CD4-positive, alpha-beta T cell (primary cell): ENCODE measurements around the gene TADA3. TPM values are rescaled to one million over a fixed set of nuclear protein-coding genes. Genes with fewer than 3 reads are reported as not detected.

Experiments
- ATAC-seq: fragments of 200-7000 bp; cut with Tn5 transposase; one replicate; pipeline ENCODE4 v1.10.0; 2022; ENCODE audit warnings: mild to moderate bottlenecking; ENCODE audit not compliant: poor library complexity
- CTCF ChIA-PET: fragments of 350-600 bp; sonication (Branson Sonifier 250); formaldehyde crosslinking; loops from one replicate; lab custom pipeline; 2021; ENCODE audit warnings: antibody characterized with exemption, inconsistent platforms; lab: Charles Lee
- POLR2A ChIA-PET: fragments of 350-600 bp; sonication (Branson Sonifier 250); formaldehyde crosslinking; loops from one replicate; lab custom pipeline; 2021; ENCODE audit warnings: antibody characterized with exemption, inconsistent platforms; lab: Charles Lee
- DNase-seq, 14 experiments: peaks; one replicate each; pipeline ENCODE4 v3.0.0-alpha.2; 2013 to 2020; ENCODE audit warnings: mixed read lengths in 2 of 14
- H3K27ac ChIP-seq, 2 donors: one replicate each; pipeline versions ENCODE4 v1.5.1 to v1.7.0; 2013; ENCODE audit warnings: low read length in 2 of 2, low read depth in 1 of 2, mild to moderate bottlenecking in 1 of 2
- H3K27me3 ChIP-seq, 2 experiments: 1 replicate in 1 of 2; 2 replicates in 1 of 2; pipeline versions ENCODE4 v1.6.1 to v1.7.0; 2013; ENCODE audit warnings: low read length in 2 of 2, control low read depth in 1 of 2, mild to moderate bottlenecking in 1 of 2, moderate library complexity in 1 of 2; ENCODE audit not compliant: insufficient read depth in 2 of 2, control insufficient read depth in 1 of 2
- H3K36me3 ChIP-seq: one replicate; pipeline ENCODE4 v1.6.1; 2013; ENCODE audit warnings: low read length, control low read depth; ENCODE audit not compliant: insufficient read depth
- H3K4me1 ChIP-seq: one replicate; pipeline ENCODE4 v1.6.1; 2013; ENCODE audit warnings: low read length, control low read depth; ENCODE audit not compliant: insufficient read depth
- H3K4me3 ChIP-seq: one replicate; pipeline ENCODE4 v1.5.1; 2013; ENCODE audit warnings: mild to moderate bottlenecking, low read length, moderate library complexity
- H3K9me3 ChIP-seq, 2 experiments: 1 replicate in 1 of 2; 2 replicates in 1 of 2; pipeline versions ENCODE4 v1.6.1 to v1.7.0; 2013; ENCODE audit warnings: low read length in 2 of 2, mild to moderate bottlenecking in 2 of 2, control low read depth in 1 of 2, moderate library complexity in 1 of 2; ENCODE audit not compliant: control insufficient read depth in 1 of 2, insufficient read depth in 1 of 2
- H3K27ac Mint-ChIP-seq: one replicate; pipeline ENCODE4 v1.8.0; 2020; ENCODE audit warnings: mixed read lengths
- H3K27me3 Mint-ChIP-seq: one replicate; pipeline ENCODE4 v1.8.0; 2021; ENCODE audit warnings: mixed read lengths
- H3K36me3 Mint-ChIP-seq: one replicate; pipeline ENCODE4 v1.8.0; 2021; ENCODE audit warnings: low read depth, mixed read lengths
- H3K4me1 Mint-ChIP-seq: one replicate; pipeline ENCODE4 v1.8.0; 2021; ENCODE audit warnings: low read depth, mixed read lengths
- H3K4me3 Mint-ChIP-seq: one replicate; pipeline ENCODE4 v1.8.0; 2020; ENCODE audit warnings: mild to moderate bottlenecking, mixed read lengths
- H3K9me3 Mint-ChIP-seq: one replicate; pipeline ENCODE4 v1.8.0; 2020; ENCODE audit warnings: mixed read lengths
- CTCF ChIP-seq: fragments of 200-600 bp; IDR thresholded peaks from one replicate; pipeline ENCODE4 v1.8.0; 2022; ENCODE audit warnings: antibody characterized with exemption, mild to moderate bottlenecking
- intact Hi-C, 2 experiments: fragments of 100-400 bp; cut with DNase I in 1 of 2; cut with micrococcal nuclease in 1 of 2; formaldehyde crosslinking; loops; one replicate each; pipeline versions ENCODE4 v1.15.1 to v1.9.0; 2023 to 2025; cut with DNase I, micrococcal nuclease
- total RNA-seq, 174 experiments: library from RNA in 2 of 174; stranded (reverse) in 2 of 174; gene quantifications; one replicate each; pipeline ENCODE4 v1.2.3 and lab custom pipeline; 2021 to 2026

The TADA3 gene
- total RNA-seq, 2 experiments from 2014 or later = 14.7 to 16.5 TPM

DNA sequence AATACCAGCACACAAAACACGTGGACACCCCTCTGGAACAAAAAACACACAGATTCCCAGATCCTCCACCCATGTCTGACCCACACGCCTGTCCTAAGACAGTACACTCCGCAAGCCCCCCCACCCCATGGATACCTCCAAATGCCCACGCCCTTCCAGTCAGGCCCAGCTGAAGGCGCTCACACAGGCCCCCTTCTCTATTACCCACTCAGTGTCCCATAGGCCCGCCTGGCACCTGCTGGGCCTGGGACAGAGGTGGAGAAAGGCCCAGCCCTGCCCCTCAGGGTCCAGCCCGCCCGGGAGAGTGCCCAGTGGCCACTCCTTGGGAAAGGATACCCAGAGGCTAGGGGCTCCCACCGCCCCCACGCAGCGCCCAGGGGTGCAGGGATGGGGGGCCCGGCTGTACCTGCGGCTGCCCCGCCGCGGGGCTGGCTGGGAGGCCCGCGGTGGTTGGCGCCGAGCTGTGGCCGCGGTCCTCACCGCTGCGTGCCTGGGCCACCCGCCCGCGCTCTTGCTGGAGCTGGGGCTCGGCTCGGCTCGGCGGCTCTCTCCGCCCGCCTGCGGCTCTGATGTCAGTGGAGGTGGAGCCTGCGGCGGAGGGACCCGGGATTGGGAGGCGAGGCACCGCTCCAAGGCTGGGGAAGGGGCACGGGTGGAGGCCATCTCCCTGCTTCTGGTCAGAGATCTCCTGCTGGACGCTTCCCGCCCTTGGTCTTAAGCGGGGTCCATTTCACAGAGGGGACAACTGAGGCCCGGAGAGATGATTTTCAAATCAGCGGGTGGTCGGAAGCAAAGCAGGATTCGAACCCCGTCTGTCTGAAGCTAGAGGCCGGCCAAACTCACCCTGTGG, 22.6 kb downstream of the TADA3 start, which contains the start of gene CAMK1:
Gene CAMK1 (minus strand): TSS at position 522 of the 850 bp plus-strand sequence. CDS start 2,198 bp downstream, outside the sequence.
- H3K27me3 Mint-ChIP-seq = no peaks in the 10 kb centered on the region
- H3K36me3 Mint-ChIP-seq = no peaks in the 10 kb centered on the region
- Histone ChIP-seq H3K4me1 (peaks cover 29% of the 10 kb centered on the region), H3K27ac (no peak within 1 kb of the TSS), H3K9me3 (no peaks in the 10 kb centered on the region), H3K27me3 (no peaks in the 10 kb centered on the region), H3K36me3 (no peaks in the 10 kb centered on the region), H3K4me3 (peak within 1 kb of the TSS; percentile 53)
- DNase-seq (peak; percentile 28 to 71 (median 48)), ATAC-seq (peak; percentile 97)
- TF ChIP-seq CTCF = no peak
- peaks cover 18% of the 10 kb centered on the region for H3K4me1 Mint-ChIP-seq
- intact Hi-C loops = loop anchor here in 1 of 2 experiments (1.0 kb wide), 1 partner anchor 9 kb away; no protein-coding TSS in a partner anchor
- peak within 1 kb of the TSS; percentile 16 for H3K27ac Mint-ChIP-seq
- CTCF ChIA-PET = no interaction called here
- POLR2A ChIA-PET = interaction anchor here (0.6 to 2.7 kb wide), 5 partner anchors 11 to 267 kb away, joined by 3 to 11 read pairs (median 6); partner anchors contain the start of genes ARPC4, OGG1 and TADA3
- H3K4me3 Mint-ChIP-seq = peak within 1 kb of the TSS; percentile 35
- H3K9me3 Mint-ChIP-seq = no peaks in the 10 kb centered on the region

GRCh38 chr3:9769012-9769411, 23.3 kb downstream of the TADA3 start:
- Histone ChIP-seq H3K27me3 (no peaks in the 10 kb centered on the region), H3K4me1 (peaks cover 29% of the 10 kb centered on the region), H3K9me3 (no peaks in the 10 kb centered on the region), H3K27ac (no peak overlapping the region), H3K36me3 (no peaks in the 10 kb centered on the region), H3K4me3 (peak overlapping the region; percentile 53)
- H3K27me3 Mint-ChIP-seq = no peaks in the 10 kb centered on the region
- H3K36me3 Mint-ChIP-seq = no peaks in the 10 kb centered on the region
- DNase-seq (no peak), ATAC-seq (no peak)
- ChIA-PET CTCF (no interaction called here), POLR2A (interaction anchor here (1.2 to 2.7 kb wide), 3 partner anchors 11 to 24 kb away, joined by 6 to 11 read pairs (median 7); partner anchors contain the start of genes ARPC4, OGG1 and TADA3)
- intact Hi-C loops = no loop called here
- peak overlapping the region; percentile 16 for H3K27ac Mint-ChIP-seq
- H3K9me3 Mint-ChIP-seq = no peaks in the 10 kb centered on the region
- peaks cover 18% of the 10 kb centered on the region for H3K4me1 Mint-ChIP-seq
- peak overlapping the region; percentile 12 for H3K4me3 Mint-ChIP-seq
- no peak for TF ChIP-seq CTCF

GRCh38 chr3:9768141-9768775, 24.0 kb downstream of the TADA3 start:
- no peak for TF ChIP-seq CTCF
- DNase-seq (no peak), ATAC-seq (no peak)
- Mint-ChIP-seq H3K4me3 (no peak overlapping the region), H3K27me3 (no peaks in the 10 kb centered on the region), H3K9me3 (no peaks in the 10 kb centered on the region), H3K4me1 (peaks cover 18% of the 10 kb centered on the region), H3K36me3 (no peaks in the 10 kb centered on the region), H3K27ac (peak overlapping the region; percentile 16)
- H3K4me3 ChIP-seq = no peak overlapping the region
- H3K27ac ChIP-seq = no peak overlapping the region
- H3K4me1 ChIP-seq = peaks cover 29% of the 10 kb centered on the region
- POLR2A ChIA-PET = interaction anchor here (2.7 kb wide), 1 partner anchor 24 kb away, joined by 11 read pairs; the partner anchor contains the start of genes ARPC4 and TADA3
- CTCF ChIA-PET = no interaction called here
- no peaks in the 10 kb centered on the region for H3K36me3 ChIP-seq
- no peaks in the 10 kb centered on the region for H3K27me3 ChIP-seq
- intact Hi-C loops = no loop called here
- H3K9me3 ChIP-seq = no peaks in the 10 kb centered on the region
